ENCODE results near the gene CLIC3.

GRCh38 chr9:136983167-136983566 is 13.2 kb downstream of the CLIC3 start:
- TF ChIP-seq EZH2 (IDR thresholded peaks at IDR 0.05) (no peak), POLR2AphosphoS5 (IDR thresholded peaks at IDR 0.05; ENCODE audit: borderline replicate concordance, low read depth, low read length) (no peak), FOXP2 (optimal IDR thresholded peaks at IDR 0.05; ENCODE audit: control extremely low read depth, extremely low read length, insufficient read depth) (no peak)

Data from SK-N-MC (cell line).